ENCODE data around the gene ZNF433. TPM values are rescaled to one million over a fixed set of nuclear protein-coding genes. Genes with fewer than 3 reads are reported as not detected.

Gene ZNF433
- total and polyA plus RNA-seq, 10 of the 15 experiments (the other 5 are each of a cell fraction or from before 2014, with no cell fraction given) = 0.79 to 2.9 (median 1.7) TPM

GRCh38 chr19:12043752-12044422, 8.4 kb upstream of the ZNF433 start:
- Histone ChIP-seq H3K4me2 (ENCODE audit: control insufficient read depth, insufficient read depth) (no peak overlapping the region), H3K27me3 (replicated peaks in 1 of 2; ENCODE audit: control insufficient read depth in 2 of 2, insufficient read depth in 2 of 2, low read length in 1 of 2) (no peaks in the 10 kb centered on the region), H3K4me3 (no peak overlapping the region), H3K9me3 (replicated peaks; ENCODE audit: control insufficient read depth, insufficient read depth, low read length) (peaks cover 39% of the 10 kb centered on the region), H3K9ac (ENCODE audit: control insufficient read depth, insufficient read depth, low read length) (no peak overlapping the region), H2AFZ (ENCODE audit: control insufficient read depth, low read depth, low read length) (no peak overlapping the region), H3K79me2 (ENCODE audit: control insufficient read depth, insufficient read depth, low read length) (no peaks in the 10 kb centered on the region), H3K36me3 (ENCODE audit: control insufficient read depth in 2 of 2, insufficient read depth in 2 of 2, low read length in 1 of 2) (peaks cover 0 to 3% of the 10 kb centered on the region in 2 experiments; a peak in 2 of 4 replicates), H3K27ac (ENCODE audit: control insufficient read depth, insufficient read depth) (no peak overlapping the region), H4K20me1 (ENCODE audit: control insufficient read depth, insufficient read depth) (no peaks in the 10 kb centered on the region), H3K4me1 (ENCODE audit: control insufficient read depth, insufficient read depth, low read length) (no peaks in the 10 kb centered on the region)
- in situ Hi-C loops (cut with MboI) (no loop called here), intact Hi-C loops (cut with micrococcal nuclease; ENCODE audit: unreplicated experiment) (no loop called here)
- FAIRE-seq (no peak), ATAC-seq (no peak), DNase-seq (ENCODE audit: low read depth, low spot score) (no peak)
- SMC1A ChIA-PET (ENCODE audit: uncharacterized antibody, unreplicated experiment) = no interaction called here
- RAD21 ChIA-PET (ENCODE audit: unreplicated experiment) = no interaction called here
- CTCF ChIA-PET = no interaction called here
- TF ChIP-seq SKIL (IDR thresholded peaks at IDR 0.05; ENCODE audit: low read depth, poor library complexity, severe bottlenecking) = peak; percentile 25
- TF ChIP-seq GABPA (IDR thresholded peaks at IDR 0.05; ENCODE audit: low read depth) = no peak
- no peak for TF ChIP-seq POLR2A (IDR thresholded peaks at IDR 0.05; ENCODE audit: low read depth, low read length)
- no peak for TF ChIP-seq MTA3 (IDR thresholded peaks at IDR 0.05; ENCODE audit: borderline replicate concordance, low read length)
- peak; percentile 95 for TF ChIP-seq KLF5 (IDR thresholded peaks at IDR 0.05; ENCODE audit: partially characterized antibody)
- peak; percentile 33 for TF ChIP-seq ZNF274 (IDR thresholded peaks at IDR 0.05; ENCODE audit: insufficient read depth, insufficient read length)
- no peak for TF ChIP-seq IRF5 (IDR thresholded peaks at IDR 0.05; ENCODE audit: borderline replicate concordance)
- TF ChIP-seq ZNF592 (IDR thresholded peaks at IDR 0.05) = no peak
- TF ChIP-seq RELB (IDR thresholded peaks at IDR 0.05; ENCODE audit: low read depth) = 0 out of 2 replicates have a peak, but pooled peaks have one; percentile 20
- no peak for TF ChIP-seq CBFB (IDR thresholded peaks at IDR 0.05; ENCODE audit: low read depth)
- TSS peak; percentile 53 for BruUV-seq (replicated peaks)
- WGBS (ENCODE audit: insufficient coverage, insufficient replicate concordance, low lambda C conversion rate, missing lambda C conversion rate) = 85% methylated on average over 5 of the region's 5 CpGs
- POLR2A ChIA-PET = no interaction called here

Measured in GM12878 (cell line).